OCI-LY7 (cell line): Measurements from ENCODE around the gene NTRK3. TPM values are rescaled to one million over a fixed set of nuclear protein-coding genes. Genes with fewer than 3 reads are reported as not detected.

Experiments
- BruUV-seq: library from RNA; stranded (reverse); fragments of 400-500 nt; replicated peaks from 2 replicates; lab custom pipeline; 2021; lab: Mats Ljungman, UMichigan
- CTCF ChIA-PET: fragments of 300-600 bp; sonication (Branson Sonifier 250); formaldehyde crosslinking; loops from one replicate; lab custom pipeline; 2022; ENCODE audit warnings: antibody characterized with exemption; ENCODE audit not compliant: unreplicated experiment; lab: Charles Lee
- POLR2A ChIA-PET: fragments of 300-600 bp; sonication (Branson Sonifier 250); formaldehyde crosslinking; loops from one replicate; lab custom pipeline; 2022; ENCODE audit warnings: antibody characterized with exemption; lab: Charles Lee
- DNase-seq: peaks from one replicate; pipeline ENCODE4 v3.0.0-alpha.2; 2015; ENCODE audit warnings: low spot score
- H2AFZ ChIP-seq: fragments of 200-600 bp; sonication (generic), shearing (Covaris generic); 2 replicates; pipeline ENCODE4 v1.6.1; 2014; ENCODE audit warnings: mild to moderate bottlenecking, antibody characterized with exemption, low read length, moderate library complexity
- H3K27ac ChIP-seq: fragments of 200-600 bp; sonication (generic); 2 replicates; pipeline ENCODE4 v1.5.1; 2014; ENCODE audit warnings: mixed run types, low read depth, mild to moderate bottlenecking, moderate library complexity, low read length, inconsistent platforms; ENCODE audit not compliant: poor library complexity, severe bottlenecking
- H3K36me3 ChIP-seq: fragments of 200-600 bp; sonication (generic); 2 replicates; pipeline ENCODE4 v1.6.1; 2014; ENCODE audit warnings: mild to moderate bottlenecking, antibody characterized with exemption, low read length, moderate library complexity, mixed read lengths; ENCODE audit not compliant: insufficient read depth
- H3K4me1 ChIP-seq: fragments of 200-600 bp; sonication (generic); 2 replicates; pipeline ENCODE4 v1.5.1; 2014; ENCODE audit warnings: mild to moderate bottlenecking, low read length; ENCODE audit not compliant: insufficient read depth, poor library complexity, severe bottlenecking
- H3K4me2 ChIP-seq: fragments of 200-600 bp; sonication (generic); 2 replicates; pipeline ENCODE4 v1.6.1; 2014; ENCODE audit warnings: mild to moderate bottlenecking, low read length
- H3K4me3 ChIP-seq: fragments of 200-600 bp; sonication (generic); 2 replicates; pipeline ENCODE4 v1.5.1; 2014; ENCODE audit warnings: mild to moderate bottlenecking, low read depth, low read length; ENCODE audit not compliant: poor library complexity, severe bottlenecking
- H3K79me2 ChIP-seq: fragments of 200-600 bp; sonication (generic); 2 replicates; pipeline ENCODE4 v1.6.1; 2016; ENCODE audit warnings: low read depth, mild to moderate bottlenecking, low read length, moderate library complexity, mixed read lengths; ENCODE audit not compliant: insufficient read depth
- H3K9me2 ChIP-seq: fragments of 200-600 bp; sonication (generic); 2 replicates; pipeline ENCODE4 v1.6.1; 2016; ENCODE audit warnings: mild to moderate bottlenecking, low read length, mixed read lengths; ENCODE audit not compliant: insufficient read depth
- H3K9me3 ChIP-seq: fragments of 200-600 bp; sonication (generic); 2 replicates; pipeline ENCODE4 v1.6.1; 2014; ENCODE audit warnings: mild to moderate bottlenecking, mixed run types, low read length, mixed read lengths
- H4K20me1 ChIP-seq: fragments of 200-600 bp; sonication (generic); 2 replicates; pipeline ENCODE4 v1.6.1; 2014; ENCODE audit warnings: mild to moderate bottlenecking, antibody characterized with exemption, low read length, moderate library complexity, mixed read lengths; ENCODE audit not compliant: insufficient read depth
- EZH2phosphoT487 ChIP-seq: fragments of 200-600 bp; sonication (generic); IDR thresholded peaks from 2 replicates; pipeline ENCODE4 v1.6.1; 2018; ENCODE audit warnings: low read depth, borderline replicate concordance, mild to moderate bottlenecking, mixed run types, antibody characterized with exemption, low read length, moderate library complexity, mixed read lengths
- intact Hi-C: fragments of 100-400 bp; cut with micrococcal nuclease; formaldehyde crosslinking; loops from one replicate; pipeline ENCODE4 v1.10.0; 2022; ENCODE audit not compliant: unreplicated experiment
- total RNA-seq, 2 experiments: library from RNA; depleted of rRNA in 1 of 2; stranded (reverse); fragments of >200 nt in 1 of 2; shearing (Covaris generic) in 1 of 2; gene quantifications; 2 replicates each; pipeline ENCODE4 v1.2.3, GENCODE V29; 2014 to 2022
- TF ChIP-seq, protein P1 (sequence below): fragments of 200-600 bp; sonication (generic); conservative IDR thresholded peaks from 2 replicates; pipeline ENCODE4 v1.5.1; 2014; ENCODE audit warnings: mild to moderate bottlenecking, antibody characterized with exemption, low read length, moderate library complexity, mixed read lengths

The NTRK3 gene
- total RNA-seq, 2 experiments from 2014 or later = 0.50 to 2.5 TPM

DNA sequence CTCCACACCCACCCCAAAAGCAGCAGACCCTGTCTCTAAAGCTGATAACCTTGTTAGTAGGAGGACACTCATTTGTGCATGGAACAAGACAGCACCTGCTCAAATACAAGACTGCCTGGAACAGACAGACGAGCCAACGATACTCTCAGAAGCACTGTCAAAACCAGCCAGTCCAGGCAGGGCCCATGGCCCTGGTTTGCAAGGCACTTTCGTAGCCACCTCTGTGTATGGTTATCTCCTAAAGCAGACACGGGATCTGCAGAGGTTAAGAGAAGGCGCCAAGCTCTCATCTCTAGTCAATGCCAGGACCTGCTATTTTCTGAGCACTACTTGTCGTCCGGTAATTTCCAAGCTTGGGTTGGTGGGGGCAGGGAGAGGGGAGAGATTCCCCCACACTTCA lies 10.5 kb downstream of the NTRK3 start:
- intact Hi-C loops = no loop called here
- Histone ChIP-seq H3K27ac (no peak overlapping the region), H3K4me2 (no peak overlapping the region), H2AFZ (peak overlapping the region; percentile 76; the same call in 1 of the 2 replicates), H3K9me2 (no peaks in the 10 kb centered on the region), H4K20me1 (no peaks in the 10 kb centered on the region), H3K36me3 (no peaks in the 10 kb centered on the region), H3K4me3 (no peak overlapping the region), H3K4me1 (peaks cover 13% of the 10 kb centered on the region), H3K9me3 (no peaks in the 10 kb centered on the region), H3K79me2 (no peaks in the 10 kb centered on the region)
- no peak for TF ChIP-seq EZH2phosphoT487
- TF ChIP-seq, protein P1, sequence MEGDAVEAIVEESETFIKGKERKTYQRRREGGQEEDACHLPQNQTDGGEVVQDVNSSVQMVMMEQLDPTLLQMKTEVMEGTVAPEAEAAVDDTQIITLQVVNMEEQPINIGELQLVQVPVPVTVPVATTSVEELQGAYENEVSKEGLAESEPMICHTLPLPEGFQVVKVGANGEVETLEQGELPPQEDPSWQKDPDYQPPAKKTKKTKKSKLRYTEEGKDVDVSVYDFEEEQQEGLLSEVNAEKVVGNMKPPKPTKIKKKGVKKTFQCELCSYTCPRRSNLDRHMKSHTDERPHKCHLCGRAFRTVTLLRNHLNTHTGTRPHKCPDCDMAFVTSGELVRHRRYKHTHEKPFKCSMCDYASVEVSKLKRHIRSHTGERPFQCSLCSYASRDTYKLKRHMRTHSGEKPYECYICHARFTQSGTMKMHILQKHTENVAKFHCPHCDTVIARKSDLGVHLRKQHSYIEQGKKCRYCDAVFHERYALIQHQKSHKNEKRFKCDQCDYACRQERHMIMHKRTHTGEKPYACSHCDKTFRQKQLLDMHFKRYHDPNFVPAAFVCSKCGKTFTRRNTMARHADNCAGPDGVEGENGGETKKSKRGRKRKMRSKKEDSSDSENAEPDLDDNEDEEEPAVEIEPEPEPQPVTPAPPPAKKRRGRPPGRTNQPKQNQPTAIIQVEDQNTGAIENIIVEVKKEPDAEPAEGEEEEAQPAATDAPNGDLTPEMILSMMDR = no peak
- DNase-seq = no peak
- no TSS peak for BruUV-seq
- CTCF ChIA-PET = interaction anchor here (0.9 to 2.5 kb wide), 3 partner anchors 24 to 204 kb away, joined by 3 to 26 read pairs (median 10); no protein-coding TSS in a partner anchor
- POLR2A ChIA-PET = interaction anchor here (0.5 to 2.6 kb wide), 5 partner anchors 12 to 477 kb away, joined by 3 to 8 read pairs (median 3); no protein-coding TSS in a partner anchor

DNA sequence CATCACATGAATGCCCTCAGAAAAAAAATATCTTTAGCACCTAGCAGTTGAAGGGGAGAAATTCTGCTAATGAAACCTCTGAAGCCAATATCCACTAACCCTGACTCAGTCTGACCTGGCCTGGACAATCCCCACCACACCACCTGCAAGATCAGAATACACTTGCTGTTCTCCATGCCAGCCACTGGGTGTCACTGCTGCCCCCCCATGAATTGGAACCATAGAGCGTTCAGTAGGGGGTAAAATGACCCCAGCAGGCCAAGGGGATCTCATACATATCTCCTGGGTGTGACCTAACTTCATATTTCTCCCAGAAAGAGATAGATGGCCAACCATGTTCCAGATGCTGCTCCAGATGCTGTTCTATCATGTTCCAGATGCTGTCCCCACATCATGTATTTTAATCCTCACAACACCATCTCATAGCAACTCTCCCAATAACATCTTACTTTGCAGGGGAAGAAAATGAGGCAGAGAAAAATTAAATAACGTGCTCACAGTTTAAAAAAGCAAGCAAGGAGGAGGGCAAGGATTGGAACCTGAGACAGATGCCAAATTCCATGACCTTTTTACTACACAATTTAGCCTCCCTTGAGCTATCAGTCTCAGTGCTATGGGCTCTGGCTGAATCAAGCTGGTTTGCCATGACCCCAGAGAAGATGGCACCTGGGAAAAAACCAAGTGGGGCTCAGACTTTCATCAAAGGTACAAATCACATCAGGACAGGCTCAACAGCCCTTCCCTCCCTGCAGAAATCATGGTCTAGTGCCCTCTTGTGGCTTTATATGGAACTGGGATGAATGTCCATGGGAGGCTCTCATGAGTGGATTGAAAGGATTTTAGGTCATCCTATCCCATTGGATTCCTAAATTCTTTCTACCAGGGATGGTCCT lies 12.4 kb downstream of the NTRK3 start:
- BruUV-seq = no TSS peak
- no peaks in the 10 kb centered on the region for H4K20me1 ChIP-seq
- TF ChIP-seq EZH2phosphoT487 = no peak
- TF ChIP-seq, protein P1 = peak; percentile 82
- peaks cover 13% of the 10 kb centered on the region for H3K4me1 ChIP-seq
- POLR2A ChIA-PET = interaction anchor here (2.6 kb wide), 1 partner anchor 206 kb away, joined by 8 read pairs; no protein-coding TSS in a partner anchor
- intact Hi-C loops = loop anchor here (1.0 to 5.0 kb wide), 2 partner anchors 88 to 206 kb away; no protein-coding TSS in a partner anchor
- no peak overlapping the region for H3K27ac ChIP-seq
- H3K4me3 ChIP-seq = no peak overlapping the region
- H3K36me3 ChIP-seq = no peaks in the 10 kb centered on the region
- H3K79me2 ChIP-seq = no peaks in the 10 kb centered on the region
- H2AFZ ChIP-seq = no peak overlapping the region
- H3K9me3 ChIP-seq = no peaks in the 10 kb centered on the region
- DNase-seq = peak; percentile 51
- H3K9me2 ChIP-seq = no peaks in the 10 kb centered on the region
- H3K4me2 ChIP-seq = no peak overlapping the region
- CTCF ChIA-PET = interaction anchor here (2.5 kb wide), 1 partner anchor 205 kb away, joined by 26 read pairs; no protein-coding TSS in a partner anchor
